Transverse colon (tissue), 4 donors: ENCODE measurements around the gene CCBE1. TPM values are rescaled to one million over a fixed set of nuclear protein-coding genes. Genes with fewer than 3 reads are reported as not detected.

Experiments
- DNase-seq: peaks from one replicate; pipeline ENCODE4 v3.0.0-alpha.2; 2019
- H3K27ac ChIP-seq, 4 donors: fragments of 200-600 bp; sonication (generic); 2 replicates each; pipeline ENCODE4 v1.5.1; 2016 to 2018; ENCODE audit warnings: inconsistent platforms in 4 of 4
- H3K27me3 ChIP-seq: fragments of 200-600 bp; sonication (generic); 2 replicates; pipeline ENCODE4 v1.5.1; 2017; ENCODE audit warnings: inconsistent platforms
- H3K36me3 ChIP-seq, 4 donors: fragments of 200-600 bp; sonication (generic); 2 replicates each; pipeline ENCODE4 v1.5.1; 2017 to 2019; ENCODE audit warnings: inconsistent platforms in 4 of 4
- H3K4me1 ChIP-seq, 4 donors: fragments of 200-600 bp; sonication (generic); 2 replicates each; pipeline ENCODE4 v1.5.1; 2017 to 2020; ENCODE audit warnings: inconsistent platforms in 4 of 4
- H3K4me3 ChIP-seq, 4 donors: fragments of 200-600 bp; sonication (generic); 1 replicate in 1 of 4; 2 replicates in 3 of 4; pipeline versions ENCODE4 v1.5.1 to v1.6.1; 2017 to 2019; ENCODE audit warnings: inconsistent platforms in 4 of 4
- H3K9me3 ChIP-seq, 2 donors: fragments of 200-600 bp; sonication (generic); 2 replicates each; pipeline ENCODE4 v1.5.1; 2017 to 2019; ENCODE audit warnings: inconsistent platforms in 2 of 2
- EP300 ChIP-seq: sonication (generic); formaldehyde crosslinking; IDR thresholded peaks from one replicate; pipeline ENCODE4 v1.6.1; 2017; ENCODE audit warnings: antibody characterized with exemption, low read depth
- POLR2A ChIP-seq: fragments of 450-650 bp; IDR thresholded peaks from one replicate; pipeline ENCODE4 v1.6.1; 2016; ENCODE audit warnings: antibody characterized with exemption, mild to moderate bottlenecking, moderate library complexity
- POLR2AphosphoS5 ChIP-seq, 3 donors: sonication (generic); formaldehyde crosslinking; IDR thresholded peaks; one replicate each; pipeline ENCODE4 v1.6.1; 2016; ENCODE audit warnings: antibody characterized with exemption in 3 of 3
- WGBS, 2 donors: methylation state at CpG; one replicate each; pipeline ENCODE4 v1.1.5; 2018; ENCODE audit warnings: low coverage in 1 of 2; 5-methylcytosine and 5-hydroxymethylcytosine counted together
- in situ Hi-C, 4 donors: fragments of 200-750 bp; cut with MboI; loops; one replicate each; pipeline versions ENCODE4 v1.15.0 to v1.15.1; 2017; ENCODE audit warnings: low sequenced_read_pairs in 3 of 4, low pct_ligation_motif_present in 1 of 4, low pct_unique_long_range_greater_than_20kb in 1 of 4
- intact Hi-C: fragments of 100-400 bp; cut with DNase I; formaldehyde crosslinking; loops from one replicate; pipeline ENCODE4 v1.15.1; 2023; ENCODE audit warnings: low total_unique reads
- total RNA-seq, 4 donors: library from RNA; depleted of rRNA; stranded (reverse); fragments of >200 nt; gene quantifications; one replicate each; pipeline ENCODE4 v1.1.0, GENCODE V29; 2016
- TF ChIP-seq, protein P1 (sequence below), 5 experiments: fragments of 200-600 bp in 3 of 5; fragments of 450-650 bp in 2 of 5; sonication (generic) in 3 of 5; IDR thresholded peaks; 1 replicate in 2 of 5; 2 replicates in 3 of 5; pipeline ENCODE4 v1.5.1; 2016 to 2017; ENCODE audit warnings: antibody characterized with exemption in 5 of 5, inconsistent platforms in 3 of 5, mild to moderate bottlenecking in 2 of 5, moderate library complexity in 1 of 5

CCBE1 gene
- total RNA-seq, 4 donors from 2014 or later = 6.1 to 43.0 (median 15.7) TPM

DNA sequence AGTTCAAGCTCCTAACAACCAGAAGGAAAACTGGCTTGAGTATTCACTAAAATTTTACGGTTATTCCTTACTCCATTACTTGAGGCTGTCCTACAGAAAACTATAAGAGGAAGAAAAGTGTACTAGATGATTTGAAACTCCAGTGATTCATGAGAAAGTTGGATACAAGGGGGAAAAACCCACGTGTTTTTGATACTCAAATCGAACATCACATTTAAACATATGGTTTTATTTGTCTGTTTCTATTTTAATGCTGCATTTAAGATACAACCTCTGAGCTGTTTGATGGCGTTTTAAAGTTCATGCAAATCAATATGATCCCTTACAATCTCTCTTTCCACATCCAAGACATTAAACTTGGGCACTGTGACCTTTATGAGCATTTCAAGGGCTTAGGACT is 213.1 kb downstream of the CCBE1 start:
- Histone ChIP-seq H3K27me3 (no peaks in the 10 kb centered on the region), H3K36me3 (no peaks in the 10 kb centered on the region), H3K4me3 (no peak overlapping the region), H3K9me3 (no peaks in the 10 kb centered on the region), H3K27ac (no peak overlapping the region), H3K4me1 (no peaks in the 10 kb centered on the region)
- in situ Hi-C loops = no loop called here
- no peak for DNase-seq
- intact Hi-C loops = no loop called here
- WGBS, 2 donors = 52 to 56% methylated on average over 4 of the region's 4 CpGs
- TF ChIP-seq, protein P1, sequence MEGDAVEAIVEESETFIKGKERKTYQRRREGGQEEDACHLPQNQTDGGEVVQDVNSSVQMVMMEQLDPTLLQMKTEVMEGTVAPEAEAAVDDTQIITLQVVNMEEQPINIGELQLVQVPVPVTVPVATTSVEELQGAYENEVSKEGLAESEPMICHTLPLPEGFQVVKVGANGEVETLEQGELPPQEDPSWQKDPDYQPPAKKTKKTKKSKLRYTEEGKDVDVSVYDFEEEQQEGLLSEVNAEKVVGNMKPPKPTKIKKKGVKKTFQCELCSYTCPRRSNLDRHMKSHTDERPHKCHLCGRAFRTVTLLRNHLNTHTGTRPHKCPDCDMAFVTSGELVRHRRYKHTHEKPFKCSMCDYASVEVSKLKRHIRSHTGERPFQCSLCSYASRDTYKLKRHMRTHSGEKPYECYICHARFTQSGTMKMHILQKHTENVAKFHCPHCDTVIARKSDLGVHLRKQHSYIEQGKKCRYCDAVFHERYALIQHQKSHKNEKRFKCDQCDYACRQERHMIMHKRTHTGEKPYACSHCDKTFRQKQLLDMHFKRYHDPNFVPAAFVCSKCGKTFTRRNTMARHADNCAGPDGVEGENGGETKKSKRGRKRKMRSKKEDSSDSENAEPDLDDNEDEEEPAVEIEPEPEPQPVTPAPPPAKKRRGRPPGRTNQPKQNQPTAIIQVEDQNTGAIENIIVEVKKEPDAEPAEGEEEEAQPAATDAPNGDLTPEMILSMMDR (IDR thresholded peaks at IDR 0.05) = no peak
- TF ChIP-seq POLR2AphosphoS5 (IDR thresholded peaks at IDR 0.05) = no peak
- no peak for TF ChIP-seq EP300
- TF ChIP-seq POLR2A = no peak

DNA sequence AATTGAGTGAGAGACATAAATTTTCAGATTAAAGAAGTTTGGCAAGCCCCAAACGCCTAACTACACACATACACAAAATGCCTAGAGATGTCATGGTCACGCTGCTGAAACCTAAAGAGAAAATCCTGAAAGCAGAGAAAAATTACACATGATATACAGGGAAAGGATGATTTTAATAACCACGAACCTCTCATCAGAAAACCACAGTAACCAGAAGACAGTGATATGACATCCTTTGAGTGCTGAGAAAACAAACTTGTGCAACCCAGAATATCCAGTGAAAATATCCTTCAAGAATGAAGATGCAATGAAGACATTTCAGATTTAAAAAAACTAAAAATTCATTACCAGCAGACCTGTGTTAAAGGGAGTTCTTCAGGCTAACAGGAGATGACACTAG is 215.8 kb downstream of the CCBE1 start:
- Histone ChIP-seq H3K27ac (no peak overlapping the region), H3K4me3 (no peak overlapping the region), H3K36me3 (no peaks in the 10 kb centered on the region), H3K9me3 (no peaks in the 10 kb centered on the region), H3K27me3 (no peaks in the 10 kb centered on the region), H3K4me1 (no peaks in the 10 kb centered on the region)
- WGBS, 2 donors = 37 to 56% methylated on average over 2 to 3 of the region's 3 CpGs
- in situ Hi-C loops = no loop called here
- DNase-seq = no peak
- TF ChIP-seq, protein P1 (IDR thresholded peaks at IDR 0.05) = no peak
- TF ChIP-seq POLR2A (no peak), EP300 (no peak), POLR2AphosphoS5 (IDR thresholded peaks at IDR 0.05) (no peak)
- intact Hi-C loops = no loop called here

DNA sequence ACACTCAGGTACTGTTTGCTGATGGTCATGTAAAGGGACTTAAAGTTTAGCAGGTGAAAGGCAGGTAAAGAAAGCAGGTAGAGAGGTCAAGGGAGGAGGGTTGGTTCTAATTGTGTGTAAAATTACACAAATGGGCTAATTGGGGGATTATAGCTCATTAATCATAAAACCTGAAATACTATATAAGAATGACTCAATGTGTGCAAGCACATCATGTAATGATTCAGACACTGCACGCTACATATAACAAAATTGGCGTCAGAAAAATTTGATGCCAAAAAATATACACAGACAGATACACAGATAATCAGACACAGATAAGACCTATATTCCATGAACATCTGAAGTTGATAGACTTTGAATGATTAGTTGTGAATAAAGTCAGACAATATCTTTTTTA is 217.4 kb downstream of the CCBE1 start:
- Histone ChIP-seq H3K9me3 (no peaks in the 10 kb centered on the region), H3K27me3 (no peaks in the 10 kb centered on the region), H3K4me1 (no peaks in the 10 kb centered on the region), H3K4me3 (no peak overlapping the region), H3K27ac (no peak overlapping the region), H3K36me3 (no peaks in the 10 kb centered on the region)
- TF ChIP-seq EP300 (no peak), POLR2A (no peak), POLR2AphosphoS5 (IDR thresholded peaks at IDR 0.05) (no peak)
- TF ChIP-seq, protein P1 (IDR thresholded peaks at IDR 0.05) = no peak
- intact Hi-C loops (no loop called here), in situ Hi-C loops (no loop called here)
- WGBS, 2 donors = 75 to 86% methylated on average over 2 of the region's 2 CpGs
- no peak for DNase-seq

DNA sequence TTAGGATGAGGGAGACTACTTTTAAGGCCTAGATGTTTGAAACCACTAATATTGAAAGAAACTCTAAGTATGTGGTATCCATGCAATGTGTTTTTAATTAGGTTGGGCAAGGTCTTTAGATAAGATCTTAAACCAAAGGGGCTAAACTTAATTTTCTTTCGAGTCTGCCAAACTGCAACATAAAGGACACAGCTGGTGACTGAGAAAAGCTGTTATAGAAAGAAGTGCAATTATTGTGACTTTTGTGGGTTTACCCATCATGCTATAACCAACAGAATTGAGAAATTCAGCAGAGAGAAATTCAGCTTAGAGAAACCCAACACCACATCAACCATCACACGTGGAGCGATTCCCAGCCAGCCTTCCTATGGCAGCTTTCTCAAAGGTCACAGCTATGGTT is 218.6 kb downstream of the CCBE1 start:
- intact Hi-C loops = no loop called here
- no peaks in the 10 kb centered on the region for H3K36me3 ChIP-seq
- no peaks in the 10 kb centered on the region for H3K9me3 ChIP-seq
- in situ Hi-C loops = no loop called here
- no peak overlapping the region for H3K27ac ChIP-seq
- no peak for DNase-seq
- H3K4me3 ChIP-seq = no peak overlapping the region
- H3K4me1 ChIP-seq = no peaks in the 10 kb centered on the region
- no peak for TF ChIP-seq POLR2AphosphoS5 (IDR thresholded peaks at IDR 0.05)
- TF ChIP-seq, protein P1 (IDR thresholded peaks at IDR 0.05) = no peak
- WGBS, 2 donors = 76 to 77% methylated on average over 3 of the region's 3 CpGs
- H3K27me3 ChIP-seq = no peaks in the 10 kb centered on the region
